Upper lobe of left lung (tissue), 4 donors: ENCODE measurements around the gene UBB.

ENCODE experiments used
- CTCF ChIP-seq, 6 experiments: fragments of 450-650 bp in 4 of 6; fragments of 200-600 bp in 2 of 6; sonication (generic) in 2 of 6; IDR thresholded peaks; one replicate each; pipeline ENCODE4 v1.5.1; 2016 to 2019; ENCODE audit warnings: antibody characterized with exemption in 6 of 6
- EP300 ChIP-seq, 4 donors: sonication (generic); formaldehyde crosslinking; IDR thresholded peaks; one replicate each; pipeline ENCODE4 v1.5.1; 2017; ENCODE audit warnings: antibody characterized with exemption in 4 of 4, control low read depth in 2 of 4
- POLR2A ChIP-seq, 4 donors: fragments of 450-650 bp; IDR thresholded peaks; one replicate each; pipeline ENCODE4 v1.5.1; 2016 to 2017; ENCODE audit warnings: antibody characterized with exemption in 4 of 4, mild to moderate bottlenecking in 2 of 4
- POLR2AphosphoS5 ChIP-seq, 2 donors: sonication (generic); formaldehyde crosslinking; IDR thresholded peaks; one replicate each; pipeline ENCODE4 v1.5.1; 2017; ENCODE audit warnings: antibody characterized with exemption in 2 of 2

DNA sequence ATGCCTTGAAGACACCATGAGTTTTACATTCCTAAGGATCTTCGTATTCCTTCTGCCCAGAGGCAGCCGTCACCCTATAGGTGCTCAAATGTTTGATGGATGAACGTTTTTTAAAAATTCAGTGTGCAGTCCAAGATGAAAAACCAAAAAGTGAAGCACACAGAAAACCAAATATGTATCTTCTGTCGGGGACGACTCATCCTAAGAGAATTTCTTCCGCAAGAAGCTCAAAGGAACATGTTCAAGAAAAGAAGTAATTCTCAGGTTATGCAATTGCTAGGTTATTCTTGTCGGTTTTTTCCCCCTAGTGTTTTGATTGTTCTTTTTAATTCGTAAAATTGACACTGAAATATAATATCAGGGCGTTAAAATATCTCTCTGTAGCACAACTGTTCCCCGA lies 29.1 kb upstream of the UBB start:
- no peak for TF ChIP-seq CTCF (IDR thresholded peaks at IDR 0.05)
- no peak for TF ChIP-seq POLR2A (IDR thresholded peaks at IDR 0.05)
- TF ChIP-seq POLR2AphosphoS5 (IDR thresholded peaks at IDR 0.05), result no peak
- TF ChIP-seq EP300 (IDR thresholded peaks at IDR 0.05), result no peak
